Lung (tissue), 12 donors: ENCODE results near the gene NAP1L5. TPM values are rescaled to one million over a fixed set of nuclear protein-coding genes. Genes with fewer than 3 reads are reported as not detected.

ENCODE experiments used
- ATAC-seq: fragments of 200-7000 bp; cut with Tn5 transposase; one replicate; pipeline ENCODE4 v1.9.1; 2020; ENCODE audit warnings: moderate number of reproducible peaks; ENCODE audit not compliant: insufficient read depth, low FRiP score
- DNase-seq, 3 donors: peaks; one replicate each; pipeline ENCODE4 v3.0.0-alpha.2; 2013 to 2017
- H3K27ac ChIP-seq, 2 donors: one replicate each; pipeline ENCODE4 v1.5.1; 2013; ENCODE audit warnings: mild to moderate bottlenecking in 2 of 2, moderate library complexity in 2 of 2, control low read depth in 1 of 2, inconsistent platforms in 1 of 2, low read depth in 1 of 2, low read length in 1 of 2
- H3K27me3 ChIP-seq, 3 donors: one replicate each; pipeline ENCODE4 v1.5.1; 2013; ENCODE audit warnings: low read length in 2 of 3; ENCODE audit not compliant: control insufficient read depth in 3 of 3, insufficient read depth in 3 of 3
- H3K36me3 ChIP-seq, 4 donors: one replicate each; pipeline ENCODE4 v1.5.1; 2013; ENCODE audit warnings: low read length in 4 of 4, mild to moderate bottlenecking in 1 of 4, moderate library complexity in 1 of 4; ENCODE audit not compliant: control insufficient read depth in 4 of 4, insufficient read depth in 4 of 4
- H3K4me1 ChIP-seq, 5 donors: one replicate each; pipeline ENCODE4 v1.5.1; 2013; ENCODE audit warnings: low read length in 5 of 5, mild to moderate bottlenecking in 2 of 5, moderate library complexity in 1 of 5; ENCODE audit not compliant: control insufficient read depth in 5 of 5, insufficient read depth in 5 of 5
- H3K4me3 ChIP-seq: one replicate; pipeline ENCODE4 v1.5.1; 2013; ENCODE audit warnings: mild to moderate bottlenecking, control low read depth, moderate library complexity
- H3K9ac ChIP-seq, 2 donors: one replicate each; pipeline ENCODE4 v1.5.1; 2013; ENCODE audit warnings: low read length in 2 of 2, control low read depth in 1 of 2; ENCODE audit not compliant: insufficient read depth in 1 of 2
- H3K9me3 ChIP-seq, 4 donors: one replicate each; pipeline ENCODE4 v1.5.1; 2013; ENCODE audit warnings: low read length in 3 of 4, mild to moderate bottlenecking in 1 of 4, moderate library complexity in 1 of 4; ENCODE audit not compliant: control insufficient read depth in 4 of 4, insufficient read depth in 3 of 4
- WGBS, 2 donors: extraction: QIAGEN DNeasy Blood & Tissue Kit; methylation state at CpG; one replicate each; pipeline ENCODE4 v1.1.7; 2013; 5-methylcytosine and 5-hydroxymethylcytosine counted together
- polyA plus RNA-seq, 2 donors: library from polyadenylated mRNA; stranded (reverse); fragments of 200-250 nt; gene quantifications; one replicate each; pipeline ENCODE4 v1.2.1, GENCODE V29; 2013
- total RNA-seq, 2 donors: library from RNA; depleted of rRNA in 1 of 2; stranded (reverse); fragments of >200 nt in 1 of 2; gene quantifications; one replicate each; pipeline ENCODE4 v1.2.1, GENCODE V29; 2014 to 2021
- TF ChIP-seq, protein P1 (sequence below): IDR thresholded peaks from 2 replicates; pipeline ENCODE4 v1.5.1; 2012; ENCODE audit warnings: mild to moderate bottlenecking; ENCODE audit errors: control extremely low read depth, extremely low read depth
- donor health status: control.
- donor health status: control.
- donor health status: Bipolar disorder and iron deficiency.
- donor health status: healthy.
- donor health status: DM: yes; HTN: yes; CAD: no.

NAP1L5 gene
- total and polyA plus RNA-seq, 4 donors, result 2.6 to 8.8 (median 3.2) TPM

DNA sequence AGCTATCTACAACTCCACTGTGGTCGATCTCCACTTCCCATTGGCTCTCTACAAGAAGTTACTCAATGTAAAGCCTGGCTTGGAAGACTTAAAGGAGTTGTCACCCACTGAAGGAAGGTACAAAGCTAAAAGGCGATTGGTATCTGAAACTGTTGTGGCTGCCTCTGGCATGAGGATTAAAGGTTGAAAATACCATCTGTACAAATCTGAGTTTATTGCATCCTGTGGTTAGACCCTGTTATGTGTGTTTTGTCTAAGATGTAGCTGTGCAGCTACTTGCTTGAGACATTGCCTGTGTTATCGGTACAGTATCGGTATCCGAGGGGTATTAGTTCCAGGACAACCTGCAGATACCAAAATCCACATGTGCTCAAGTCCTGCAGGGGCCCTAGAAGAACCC, 16.4 kb downstream of the NAP1L5 start:
- no peak overlapping the region for H3K27ac ChIP-seq
- DNase-seq, result no peak
- WGBS, 2 donors, result 97 to 98% methylated on average over 5 of the region's 5 CpGs

GRCh38 chr4:88675543-88675942, 22.1 kb downstream of the NAP1L5 start:
- H3K4me1 ChIP-seq, result peaks cover 0 to 1% (median 0%) of the 10 kb centered on the region in 5 donors
- no peak overlapping the region for H3K4me3 ChIP-seq
- TF ChIP-seq, protein P1, sequence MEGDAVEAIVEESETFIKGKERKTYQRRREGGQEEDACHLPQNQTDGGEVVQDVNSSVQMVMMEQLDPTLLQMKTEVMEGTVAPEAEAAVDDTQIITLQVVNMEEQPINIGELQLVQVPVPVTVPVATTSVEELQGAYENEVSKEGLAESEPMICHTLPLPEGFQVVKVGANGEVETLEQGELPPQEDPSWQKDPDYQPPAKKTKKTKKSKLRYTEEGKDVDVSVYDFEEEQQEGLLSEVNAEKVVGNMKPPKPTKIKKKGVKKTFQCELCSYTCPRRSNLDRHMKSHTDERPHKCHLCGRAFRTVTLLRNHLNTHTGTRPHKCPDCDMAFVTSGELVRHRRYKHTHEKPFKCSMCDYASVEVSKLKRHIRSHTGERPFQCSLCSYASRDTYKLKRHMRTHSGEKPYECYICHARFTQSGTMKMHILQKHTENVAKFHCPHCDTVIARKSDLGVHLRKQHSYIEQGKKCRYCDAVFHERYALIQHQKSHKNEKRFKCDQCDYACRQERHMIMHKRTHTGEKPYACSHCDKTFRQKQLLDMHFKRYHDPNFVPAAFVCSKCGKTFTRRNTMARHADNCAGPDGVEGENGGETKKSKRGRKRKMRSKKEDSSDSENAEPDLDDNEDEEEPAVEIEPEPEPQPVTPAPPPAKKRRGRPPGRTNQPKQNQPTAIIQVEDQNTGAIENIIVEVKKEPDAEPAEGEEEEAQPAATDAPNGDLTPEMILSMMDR, result no peak
- H3K9ac ChIP-seq, result no peak overlapping the region
- peaks cover 2 to 22% (median 11%) of the 10 kb centered on the region in 4 donors for H3K36me3 ChIP-seq
- WGBS, 2 donors, result 91% methylated on average over 2 of the region's 2 CpGs
- no peaks in the 10 kb centered on the region for H3K9me3 ChIP-seq
- ATAC-seq, result no peak
- H3K27me3 ChIP-seq, result no peaks in the 10 kb centered on the region
- H3K27ac ChIP-seq, result no peak overlapping the region
- no peak for DNase-seq

More for the DNA sequence above, 16.4 kb downstream of the NAP1L5 start:
- TF ChIP-seq, protein P1, result no peak
- no peaks in the 10 kb centered on the region for H3K27me3 ChIP-seq
- no peaks in the 10 kb centered on the region for H3K4me1 ChIP-seq
- no peaks in the 10 kb centered on the region for H3K9me3 ChIP-seq
- H3K9ac ChIP-seq, result no peak overlapping the region
- ATAC-seq, result no peak
- H3K4me3 ChIP-seq, result no peak overlapping the region
- H3K36me3 ChIP-seq, result peaks cover 11 to 30% (median 12%) of the 10 kb centered on the region in 4 donors

GRCh38 chr4:88674979-88675378, 22.6 kb downstream of the NAP1L5 start:
- 92 to 96% methylated on average over 2 of the region's 2 CpGs for WGBS, 2 donors
- no peak for DNase-seq
- peaks cover 2 to 23% (median 12%) of the 10 kb centered on the region in 4 donors for H3K36me3 ChIP-seq
- TF ChIP-seq, protein P1, result no peak
- H3K9ac ChIP-seq, result no peak overlapping the region
- no peak overlapping the region for H3K4me3 ChIP-seq
- no peak for ATAC-seq
- H3K27me3 ChIP-seq, result no peaks in the 10 kb centered on the region
- peaks cover 0 to 1% (median 0%) of the 10 kb centered on the region in 5 donors for H3K4me1 ChIP-seq
- no peak overlapping the region for H3K27ac ChIP-seq
- H3K9me3 ChIP-seq, result no peaks in the 10 kb centered on the region

- no peak overlapping the region for H3K9ac ChIP-seq
- ATAC-seq (no peak), DNase-seq (no peak)
- H3K27ac ChIP-seq, result no peak overlapping the region
- no peak overlapping the region for H3K4me3 ChIP-seq
- TF ChIP-seq, protein P1, result no peak
- peaks cover 2 to 26% (median 13%) of the 10 kb centered on the region in 4 donors for H3K36me3 ChIP-seq
- H3K9me3 ChIP-seq, result no peaks in the 10 kb centered on the region
- peaks cover 0 to 1% (median 0%) of the 10 kb centered on the region in 5 donors for H3K4me1 ChIP-seq
- H3K27me3 ChIP-seq, result no peaks in the 10 kb centered on the region
These were observed 23.1 kb downstream of the NAP1L5 start for GRCh38 chr4:88674565-88674964.
